ENCODE data around the gene SH3PXD2A. TPM values are rescaled to one million over a fixed set of nuclear protein-coding genes. Genes with fewer than 3 reads are reported as not detected.
"Not testable (repeated sequence)": the region's sequence is repeated elsewhere in the genome, so short reads cannot be mapped to it uniquely, and the experiment has no call there.

The SH3PXD2A gene
- total and polyA plus RNA-seq, 3 donors from 2014 or later, result 10.8 to 12.1 (median 12.0) TPM

- Histone ChIP-seq H3K4me1 (peaks cover 62% of the 10 kb centered on the region), H3K27me3 (no peaks in the 10 kb centered on the region), H3K36me3 (ENCODE audit: low read depth, missing control alignments) (no peaks in the 10 kb centered on the region), H3K27ac (no peak overlapping the region), H3K9me3 (no peaks in the 10 kb centered on the region), H3K4me3 (no peak overlapping the region)
- intact Hi-C loops (cut with DNase I; ENCODE audit: low total_unique reads), result no loop called here
- no peak for DNase-seq
- TF ChIP-seq CTCF (IDR thresholded peaks at IDR 0.05), result no peak
- no peak for TF ChIP-seq POLR2A (IDR thresholded peaks at IDR 0.05)
- 57% methylated on average over 10 of the region's 13 CpGs; no CpG with 5 or more reads in 1 of the 2 donors for WGBS, 2 donors
Observed at GRCh38 chr10:103663802-103664201, 191.6 kb downstream of the SH3PXD2A start.

- Histone ChIP-seq H3K9me3 (no peaks in the 10 kb centered on the region), H3K4me1 (peaks cover 56% of the 10 kb centered on the region), H3K36me3 (ENCODE audit: low read depth, missing control alignments) (no peaks in the 10 kb centered on the region), H3K27ac (no peak overlapping the region), H3K27me3 (no peaks in the 10 kb centered on the region), H3K4me3 (no peak overlapping the region)
- DNase-seq, result no peak
- TF ChIP-seq POLR2A (IDR thresholded peaks at IDR 0.05), result no peak
- TF ChIP-seq CTCF (IDR thresholded peaks at IDR 0.05), result no peak
- intact Hi-C loops (cut with DNase I; ENCODE audit: low total_unique reads), result no loop called here
- WGBS, 2 donors, result 91 to 95% methylated on average over 3 of the region's 3 CpGs
Observed at GRCh38 chr10:103663236-103663635, 192.1 kb downstream of the SH3PXD2A start.

- H3K36me3 ChIP-seq (ENCODE audit: low read depth, missing control alignments); H3K9me3 ChIP-seq; H3K27ac ChIP-seq; intact Hi-C loops (cut with DNase I; ENCODE audit: low total_unique reads); H3K27me3 ChIP-seq; DNase-seq; H3K4me3 ChIP-seq: not testable (repeated sequence)
- 92 to 97% methylated on average over 3 of the region's 3 CpGs for WGBS, 2 donors
- peaks cover 51% of the 10 kb centered on the region for H3K4me1 ChIP-seq
Observed at GRCh38 chr10:103662704-103663103, 192.7 kb downstream of the SH3PXD2A start.

GRCh38 chr10:103661198-103661950, 194.0 kb downstream of the SH3PXD2A start:
- Histone ChIP-seq H3K27ac (peak overlapping the region; percentile 84 to 88), H3K4me1 (peaks cover 43% of the 10 kb centered on the region), H3K27me3 (no peaks in the 10 kb centered on the region), H3K9me3 (no peaks in the 10 kb centered on the region), H3K4me3 (peak overlapping the region; percentile 56 to 69), H3K36me3 (ENCODE audit: low read depth, missing control alignments) (no peaks in the 10 kb centered on the region)
- DNase-seq, result peak; percentile 92
- TF ChIP-seq CTCF (IDR thresholded peaks at IDR 0.05) (no peak), POLR2A (IDR thresholded peaks at IDR 0.05) (no peak)
- WGBS, 2 donors, result 7 to 11% methylated on average over 29 to 48 of the region's 48 CpGs
- intact Hi-C loops (cut with DNase I; ENCODE audit: low total_unique reads), result no loop called here

- intact Hi-C loops (cut with DNase I; ENCODE audit: low total_unique reads), result no loop called here
- DNase-seq, result peak; percentile 45
- 1 to 8% methylated on average over 19 to 42 of the region's 42 CpGs for WGBS, 2 donors
Observed at GRCh38 chr10:103660364-103661197, 194.8 kb downstream of the SH3PXD2A start.

More at GRCh38 chr10:103660364-103661197, 194.8 kb downstream of the SH3PXD2A start:
- peaks cover 40% of the 10 kb centered on the region for H3K4me1 ChIP-seq
- H3K27me3 ChIP-seq, result no peaks in the 10 kb centered on the region
- no peaks in the 10 kb centered on the region for H3K9me3 ChIP-seq
- no peaks in the 10 kb centered on the region for H3K36me3 ChIP-seq (ENCODE audit: low read depth, missing control alignments)
- peak overlapping the region; percentile 84 to 88 for H3K27ac ChIP-seq
- no peak for TF ChIP-seq CTCF (IDR thresholded peaks at IDR 0.05)
- no peak for TF ChIP-seq POLR2A (IDR thresholded peaks at IDR 0.05)
- H3K4me3 ChIP-seq, result peak overlapping the region; percentile 56 to 69
